Stimulated activated naive CD4-positive, alpha-beta T cell (primary cell): ENCODE data around the gene PRR5L.
"Not testable (repeated sequence)": the region's sequence is repeated elsewhere in the genome, so short reads cannot be mapped to it uniquely, and the experiment has no call there.

Source experiments
- DNase-seq, 6 experiments: peaks; one replicate each; lab custom pipeline; 2025; lab: John Stamatoyannopoulos, UW

The PRR5L gene

GRCh38 chr11:36459046-36459445 lies 163.0 kb downstream of the PRR5L start:
- no peak for DNase-seq

DNA sequence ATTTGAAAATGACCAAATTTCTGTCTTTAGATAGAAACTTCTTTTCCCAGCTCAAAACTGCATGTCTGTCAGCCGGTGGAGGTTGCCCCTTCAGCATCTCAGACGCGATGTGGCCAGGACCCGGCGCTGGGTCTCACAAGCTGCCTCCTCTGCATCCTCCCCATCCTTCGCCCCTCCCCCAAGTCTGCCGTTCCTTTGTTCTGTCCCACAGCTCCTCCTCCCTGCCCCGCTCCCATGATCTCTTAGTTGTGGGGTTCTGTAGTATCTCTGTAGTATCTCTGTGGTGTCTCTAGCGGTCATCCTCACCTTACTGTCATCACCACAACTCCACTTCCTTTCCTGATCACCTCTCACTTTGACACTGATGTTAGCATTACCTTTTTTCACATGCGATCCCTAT lies 164.1 kb downstream of the PRR5L start:
- DNase-seq, result no peak

GRCh38 chr11:36462321-36462720 lies 166.2 kb downstream of the PRR5L start:
- no peak for DNase-seq

GRCh38 chr11:36463781-36464180 lies 167.7 kb downstream of the PRR5L start:
- DNase-seq, result no peak

GRCh38 chr11:36464720-36465119 lies 168.6 kb downstream of the PRR5L start:
- DNase-seq, result no peak

DNA sequence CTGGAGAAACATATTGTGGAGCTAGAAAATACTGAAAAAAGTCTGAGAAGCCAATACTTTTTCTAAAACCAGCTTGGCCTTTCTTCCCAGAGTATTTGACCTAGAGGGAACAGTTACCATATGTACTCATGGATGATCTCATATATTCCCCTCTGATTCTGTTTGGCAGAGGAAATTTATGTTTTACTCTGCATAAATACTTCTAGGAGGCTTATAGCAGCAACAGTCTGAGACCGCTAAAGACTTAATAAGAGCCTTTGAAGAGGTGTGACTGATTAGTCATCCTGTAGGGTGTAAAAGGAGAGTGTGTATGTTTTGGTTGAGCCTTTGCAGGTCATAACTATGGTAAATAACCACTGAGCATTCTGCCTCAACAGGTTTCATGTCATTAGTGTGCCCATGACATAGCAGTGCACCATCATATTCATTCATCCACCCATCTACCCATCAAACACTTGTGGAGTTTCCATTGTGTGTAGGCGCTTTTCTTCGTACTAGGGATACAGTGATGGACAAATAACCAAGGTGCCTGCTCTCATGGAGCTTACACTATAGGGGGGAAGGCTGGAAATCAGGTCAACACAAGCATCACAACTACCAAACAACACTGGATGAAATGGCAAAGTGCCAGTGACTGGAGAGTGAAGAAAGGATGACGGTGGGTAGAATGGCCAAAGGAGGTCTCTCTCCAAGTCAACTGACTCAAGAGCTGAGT lies 169.5 kb downstream of the PRR5L start:
- no peak for DNase-seq

DNA sequence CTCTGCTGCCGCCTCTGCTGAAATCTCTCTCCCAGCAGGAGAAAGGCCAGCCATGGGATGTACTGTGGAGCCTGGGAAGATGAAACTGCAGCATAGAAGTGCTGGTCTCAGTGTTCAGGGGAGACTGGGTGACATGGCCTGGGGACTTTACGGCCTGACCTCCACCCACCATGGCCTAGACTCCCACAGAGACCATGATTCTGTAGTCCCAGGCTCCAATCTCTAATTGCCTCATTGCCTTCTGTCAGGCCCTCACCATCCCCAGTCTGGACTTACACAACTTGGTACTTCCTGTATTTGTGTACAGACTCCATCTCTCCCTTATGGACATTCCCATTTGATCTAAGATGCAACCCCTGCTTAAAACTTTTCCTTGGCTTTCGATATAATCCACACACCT lies 170.9 kb downstream of the PRR5L start:
- DNase-seq, result no peak

DNA sequence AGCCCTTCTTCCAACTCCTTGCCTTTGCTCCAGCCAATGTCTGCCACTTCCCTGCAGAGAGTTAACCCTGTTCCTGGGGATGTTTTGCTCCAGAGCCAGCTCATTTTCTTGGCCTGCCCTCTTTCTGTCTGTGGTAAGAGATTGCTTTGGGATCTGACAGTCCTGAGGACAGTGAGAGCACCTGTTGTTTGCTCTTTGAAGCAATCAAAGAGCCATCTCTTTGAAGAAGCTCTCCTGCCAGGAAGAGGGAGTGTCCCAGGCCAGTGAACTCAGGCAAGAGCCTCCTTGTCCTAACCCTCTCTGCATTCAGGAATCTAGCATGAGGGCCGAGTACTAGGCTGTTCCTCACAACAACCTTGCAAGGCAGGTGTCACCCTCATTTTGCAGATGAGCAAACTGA lies 171.8 kb downstream of the PRR5L start:
- DNase-seq, result no peak

GRCh38 chr11:36469063-36469462 lies 173.0 kb downstream of the PRR5L start:
- no peak for DNase-seq

DNA sequence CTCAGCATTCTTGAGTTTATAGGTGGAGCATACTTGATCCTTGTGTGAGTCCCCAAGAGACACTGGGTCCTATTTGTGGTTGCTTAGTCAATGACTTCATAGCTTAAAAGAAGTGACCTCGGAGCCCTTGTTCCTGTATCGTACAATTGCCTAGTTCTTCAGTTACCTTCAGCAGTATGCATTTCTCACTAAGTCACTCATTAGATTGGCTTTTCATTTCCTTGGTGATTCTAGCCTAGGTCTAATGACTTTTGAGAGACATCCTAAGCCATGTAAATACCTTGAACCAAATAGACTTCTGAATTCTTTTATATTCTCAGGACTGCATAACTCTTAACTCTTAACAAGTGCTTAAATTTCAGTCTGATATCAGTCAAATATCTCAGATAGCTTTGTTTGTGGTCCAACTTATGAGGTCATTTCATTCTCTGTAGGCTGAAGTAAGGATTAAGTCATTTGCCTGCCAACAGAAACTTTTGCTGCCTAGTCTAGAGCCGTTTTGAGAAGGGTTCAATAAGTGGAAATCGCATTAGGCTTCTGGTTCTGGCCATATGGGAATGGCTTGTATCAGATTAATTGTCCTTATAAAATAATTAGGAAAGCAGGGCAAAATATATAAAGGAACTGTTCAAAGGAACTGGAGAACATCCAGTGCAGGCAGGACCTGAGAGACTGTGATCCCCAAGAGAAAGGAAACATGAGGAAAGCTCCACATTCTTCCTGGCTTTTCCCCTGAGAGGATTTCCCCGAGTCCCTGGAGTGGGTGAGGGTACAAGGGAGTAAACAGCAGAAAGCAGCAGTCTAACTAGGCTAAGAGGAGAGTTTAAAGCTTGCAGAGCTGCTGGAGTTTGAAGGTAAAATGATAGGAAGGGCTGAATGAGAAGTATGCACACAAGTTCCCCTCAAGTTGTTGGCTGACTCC lies 174.1 kb downstream of the PRR5L start:
- no peak for DNase-seq

DNA sequence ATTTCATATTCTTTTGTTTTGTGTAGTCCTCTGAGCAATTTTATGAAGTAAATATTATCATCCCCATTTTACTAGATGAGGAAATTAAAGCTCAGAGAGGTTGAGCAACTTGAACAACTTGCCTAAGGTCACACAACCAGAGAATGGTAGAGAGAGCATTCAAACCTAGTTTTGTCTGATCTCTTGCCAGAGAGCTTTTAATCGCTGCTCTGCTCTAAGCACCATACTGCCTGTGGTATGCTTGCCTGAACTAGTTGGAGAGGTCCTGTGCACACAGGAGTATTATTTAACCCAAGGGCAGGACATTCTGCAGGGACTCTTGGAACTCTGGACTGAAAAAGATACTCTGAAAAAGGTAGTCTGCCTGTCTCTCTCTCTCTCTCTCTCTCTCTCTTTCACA lies 175.5 kb downstream of the PRR5L start:
- DNase-seq, result no peak

- no peak for DNase-seq
Observed at GRCh38 chr11:36475192-36475591, 179.1 kb downstream of the PRR5L start.

GRCh38 chr11:36478700-36479329 lies 182.7 kb downstream of the PRR5L start:
- DNase-seq, result peak in 1 of 6 experiments; percentile 3

DNA sequence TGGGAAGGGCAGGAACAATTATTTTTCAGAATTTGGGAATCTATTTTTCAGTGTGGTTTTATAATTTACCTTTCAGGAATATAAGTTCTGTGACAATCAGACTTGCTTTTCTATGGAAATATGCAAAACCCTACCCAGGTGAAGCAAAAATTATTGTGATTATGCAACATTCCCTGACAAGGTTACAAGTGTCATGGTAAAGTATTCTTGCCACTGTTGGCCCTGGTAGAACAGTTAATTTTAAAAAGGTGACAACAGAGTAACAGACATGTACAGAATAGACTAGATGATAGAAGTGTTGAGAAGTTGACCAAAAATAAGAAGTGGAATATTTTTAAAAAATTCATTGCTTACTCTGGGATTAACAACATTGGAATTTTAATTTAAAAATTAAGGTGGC lies 184.7 kb downstream of the PRR5L start:
- DNase-seq, result no peak

DNA sequence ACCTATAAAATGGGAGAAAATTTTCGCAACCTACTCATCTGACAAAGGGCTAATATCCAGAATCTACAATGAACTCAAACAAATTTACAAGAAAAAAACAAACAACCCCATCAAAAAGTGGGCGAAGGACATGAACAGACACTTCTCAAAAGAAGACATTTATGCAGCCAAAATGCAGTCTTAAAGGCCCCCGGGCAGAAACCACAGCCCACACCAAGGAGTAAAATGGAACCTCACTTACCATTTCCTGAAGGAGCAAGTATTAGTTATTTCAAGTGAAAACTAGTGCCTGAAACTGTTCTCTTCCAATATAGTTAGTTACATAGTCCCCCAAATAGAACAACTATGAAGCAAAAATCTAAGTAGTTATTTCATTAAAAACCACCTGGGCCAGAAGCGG lies 187.0 kb downstream of the PRR5L start:
- not testable (repeated sequence) for DNase-seq

GRCh38 chr11:36485298-36486002 lies 189.4 kb downstream of the PRR5L start:
- DNase-seq, result no peak

DNA sequence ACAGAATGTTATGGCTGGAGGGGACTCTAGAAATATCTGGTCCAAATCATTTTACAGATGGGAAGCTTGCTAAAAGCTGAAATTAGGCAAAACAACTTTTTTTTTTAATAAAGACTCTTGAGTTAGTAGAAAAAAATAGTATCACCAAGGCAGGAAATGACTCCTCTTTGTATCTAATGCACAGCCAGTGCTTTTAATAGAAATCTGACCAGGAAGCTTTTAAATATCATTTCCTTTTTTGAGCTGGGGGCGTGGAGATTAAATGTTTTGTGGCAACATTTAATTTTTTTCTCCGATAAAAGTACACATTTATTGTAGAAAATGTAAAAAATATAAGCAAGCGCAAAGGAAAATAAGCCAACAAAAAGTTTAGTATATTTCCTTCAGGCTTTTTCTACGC lies 191.5 kb downstream of the PRR5L start:
- no peak for DNase-seq

GRCh38 chr11:36488096-36488495 lies 192.0 kb downstream of the PRR5L start:
- no peak for DNase-seq

DNA sequence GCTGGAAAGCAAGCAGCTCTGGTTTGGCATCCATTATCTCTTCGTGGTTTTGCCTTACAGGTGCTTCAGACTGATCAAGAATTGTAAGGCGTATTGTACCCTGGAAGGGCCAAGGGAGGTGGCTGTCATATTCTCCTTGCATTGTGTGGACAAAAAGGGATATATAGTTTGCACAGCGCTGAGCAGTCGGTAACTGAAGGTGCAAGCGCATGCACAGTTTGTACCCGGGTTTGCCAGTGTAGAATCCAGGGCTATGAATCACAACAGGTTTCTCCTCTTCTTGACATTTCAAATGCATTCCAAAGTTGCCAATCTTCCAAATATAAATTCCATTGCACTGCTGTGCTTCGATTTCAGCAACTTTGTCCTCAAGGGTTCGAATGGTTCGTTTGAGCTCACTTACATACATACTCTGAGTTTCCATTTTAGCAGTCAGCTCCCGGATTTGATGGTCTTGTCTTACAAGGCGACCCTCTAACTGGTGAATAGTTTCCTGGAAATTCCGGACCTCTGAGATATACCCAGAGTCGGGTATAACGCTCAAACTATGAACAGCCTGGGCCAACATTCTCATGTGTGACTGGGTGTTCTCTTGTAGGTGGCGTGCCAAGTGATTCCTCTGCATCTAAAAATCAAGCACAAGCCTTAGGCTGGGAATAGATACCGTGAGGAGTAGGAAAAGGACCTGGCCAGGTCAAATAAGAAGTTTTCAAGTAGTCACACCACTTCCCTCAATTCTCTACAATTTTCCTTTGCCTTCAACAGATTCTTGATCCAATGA lies 194.1 kb downstream of the PRR5L start:
- DNase-seq, result no peak

- peak in 2 of 6 experiments; percentile 43 to 44 for DNase-seq
Observed at GRCh38 chr11:36492724-36493304, 196.7 kb downstream of the PRR5L start.

- no peak for DNase-seq
Observed at GRCh38 chr11:36493332-36493731, 197.2 kb downstream of the PRR5L start.
